ENCODE measurements around the gene ZNF107.
A peak's percentile ranks its signal among the peaks of the same experiment; 100 is the strongest.

Gene ZNF107

DNA sequence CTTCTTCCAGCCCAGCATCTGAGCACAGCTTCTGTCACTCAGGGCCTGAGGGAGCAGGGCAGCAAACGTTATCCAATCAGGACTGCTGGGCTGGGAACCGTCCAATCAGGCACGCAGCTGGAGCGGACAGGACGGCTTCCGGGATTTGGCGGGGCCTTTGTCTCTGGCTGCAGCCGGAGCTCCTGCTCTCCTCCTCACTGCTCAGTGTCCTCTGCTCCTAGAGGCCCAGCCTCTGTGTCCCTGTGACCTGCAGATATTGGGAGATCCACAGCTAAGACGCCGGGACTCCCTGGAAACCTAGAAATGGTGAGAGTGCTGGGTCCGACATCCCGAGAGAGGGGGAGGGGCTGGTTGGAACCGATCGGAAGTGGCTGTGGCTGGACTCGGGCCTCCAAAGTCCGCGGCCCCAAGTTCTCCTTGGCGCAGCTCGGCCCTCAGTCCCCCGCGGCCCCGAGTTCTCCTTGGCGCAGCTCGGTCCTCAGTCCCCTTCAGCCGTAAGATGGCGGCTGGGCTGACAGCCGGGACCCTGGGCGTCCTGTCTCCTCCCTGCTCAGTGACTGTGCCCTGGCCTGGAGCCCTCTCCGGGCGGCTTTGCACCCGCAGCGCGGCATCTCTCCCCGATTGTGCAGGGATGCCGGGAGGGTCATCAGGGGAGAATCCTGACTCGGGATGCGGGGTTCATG is at the start of gene ZNF107:
Gene ZNF107, plus strand, starts transcription at position 154 of the 683 bp plus-strand sequence. Its CDS starts 150 bp downstream, at position 304.
- peak; percentile 89 for DNase-seq

DNA sequence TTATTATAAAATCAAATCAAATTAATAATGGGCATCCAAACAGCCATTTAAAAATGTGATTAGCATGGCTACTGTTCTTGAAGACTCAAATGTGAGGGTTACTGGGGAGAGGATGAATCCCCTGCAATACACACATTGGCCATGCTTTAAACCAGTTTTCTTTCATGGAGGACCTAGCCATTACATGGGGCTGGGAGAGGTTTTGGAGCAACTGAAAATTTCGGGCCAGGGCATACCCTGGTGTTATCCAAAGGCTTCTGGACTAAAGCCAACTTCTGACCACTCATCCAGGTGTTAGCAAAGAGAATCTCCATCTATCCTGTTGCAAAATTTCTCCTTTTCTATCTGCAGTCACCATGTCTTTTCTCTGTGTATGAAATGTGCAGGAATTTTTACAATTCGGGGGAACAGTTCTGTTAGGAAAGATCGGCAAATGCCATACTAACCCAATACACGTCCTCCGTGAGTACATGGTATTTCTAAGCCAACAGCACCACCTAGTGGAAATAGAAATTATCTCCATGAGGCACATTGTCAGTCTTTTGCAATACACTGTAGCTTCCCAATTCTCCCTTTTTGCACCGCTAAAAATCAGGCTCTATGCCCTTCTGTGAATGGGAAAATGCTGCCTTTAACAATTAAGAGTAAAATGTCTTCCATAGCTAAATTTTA is 47.0 kb upstream of the ZNF107 start:
- DNase-seq, result no peak

DNA sequence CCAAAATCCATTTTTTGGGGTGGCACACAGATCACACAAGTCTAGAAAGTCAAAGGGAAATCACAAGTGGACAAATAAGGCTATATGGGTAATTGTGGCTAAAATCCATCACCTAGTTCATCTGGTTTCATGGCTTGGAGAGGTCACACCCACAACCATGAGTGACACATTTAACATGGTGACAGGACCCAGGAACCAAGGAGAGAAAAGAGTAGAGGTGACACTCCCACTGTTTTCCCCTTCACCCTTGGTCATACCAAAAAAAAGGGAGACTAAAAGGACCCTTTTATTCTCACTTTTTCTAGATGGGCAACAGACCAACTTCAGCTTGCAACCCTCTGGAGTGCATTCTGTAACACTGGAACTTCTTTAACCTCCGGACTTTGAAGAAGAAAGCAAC is 46.2 kb upstream of the ZNF107 start:
- no peak for DNase-seq

DNA sequence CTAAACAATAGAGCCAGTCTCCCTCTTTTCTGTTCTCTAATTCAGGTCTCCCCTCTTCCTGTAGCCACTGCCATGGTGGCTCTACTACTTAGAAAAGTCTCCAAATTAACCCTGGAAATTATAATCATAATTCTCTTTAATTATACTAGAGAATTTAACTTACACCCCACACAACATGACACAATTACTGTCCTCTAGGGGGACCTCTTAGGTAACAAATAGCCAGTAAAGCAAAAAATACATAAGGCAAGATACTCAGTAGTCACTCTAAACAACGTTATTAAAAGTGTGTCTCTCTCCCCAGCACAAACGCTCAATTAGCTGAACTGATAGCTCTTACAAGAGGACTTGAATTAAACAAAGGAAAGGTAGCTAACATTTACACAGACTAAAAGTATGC is 44.3 kb upstream of the ZNF107 start:
- DNase-seq, result no peak

DNA sequence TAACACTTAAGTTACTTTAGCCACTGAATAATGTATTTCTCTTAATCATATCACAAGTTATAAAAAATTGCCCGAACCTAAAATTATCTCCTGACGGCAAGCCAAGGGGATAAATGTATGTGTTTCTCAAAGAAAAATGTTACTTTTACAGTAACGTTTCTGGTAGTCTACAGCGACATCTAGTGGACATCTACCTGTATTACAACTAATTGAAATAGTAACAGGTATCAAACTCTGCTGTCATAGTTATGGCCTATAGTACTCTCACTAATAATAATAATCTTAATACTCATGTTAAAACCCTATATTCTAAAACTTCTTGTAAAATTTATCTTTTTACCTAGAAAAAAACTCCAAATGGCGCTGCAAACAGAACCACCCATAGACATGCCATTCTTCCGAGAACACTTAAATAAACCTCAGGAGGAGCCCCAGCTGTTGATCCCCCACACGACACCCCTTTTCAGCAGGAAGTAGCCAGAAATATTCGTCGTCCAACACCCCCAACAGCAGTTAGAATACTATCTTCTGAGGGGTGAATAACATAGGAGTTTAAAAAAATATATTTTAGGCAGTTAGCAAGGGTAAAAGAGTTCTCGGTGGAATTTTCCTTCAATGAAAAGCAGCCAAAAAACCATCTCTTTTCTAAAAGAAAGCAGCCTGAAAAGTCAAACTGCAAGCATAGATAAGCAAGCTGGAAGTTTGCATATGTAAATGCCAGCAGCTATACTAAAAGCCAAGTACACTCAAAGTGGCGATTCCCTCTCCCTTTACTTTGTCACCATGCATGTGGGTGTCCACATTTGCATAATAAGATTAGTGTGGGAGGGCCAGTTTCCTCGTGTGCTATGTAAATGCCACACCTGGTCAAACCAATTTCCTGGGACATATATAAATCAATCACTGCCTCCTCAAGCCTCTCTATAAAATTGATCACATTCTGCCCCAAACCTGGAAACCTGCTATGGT is 40.5 kb upstream of the ZNF107 start:
- no peak for DNase-seq

DNA sequence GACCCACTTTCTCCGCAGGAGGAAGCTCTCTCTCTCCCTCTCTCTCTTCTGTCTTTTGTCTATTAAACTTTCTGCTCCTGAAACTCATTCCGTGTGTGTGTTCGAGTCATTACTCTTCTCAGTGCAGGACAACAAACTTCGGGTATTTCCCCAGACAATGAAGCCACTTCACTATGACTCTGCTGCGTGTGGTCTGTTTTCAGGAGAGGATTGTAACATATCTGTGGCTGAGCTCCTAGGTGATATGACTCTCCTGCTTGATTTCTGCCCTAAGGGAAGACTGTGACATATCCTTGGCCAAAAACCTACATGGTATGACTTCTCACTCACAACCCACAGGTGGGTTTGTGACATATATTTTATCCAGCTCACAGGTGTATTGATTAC is 39.9 kb upstream of the ZNF107 start:
- DNase-seq, result no peak

DNA sequence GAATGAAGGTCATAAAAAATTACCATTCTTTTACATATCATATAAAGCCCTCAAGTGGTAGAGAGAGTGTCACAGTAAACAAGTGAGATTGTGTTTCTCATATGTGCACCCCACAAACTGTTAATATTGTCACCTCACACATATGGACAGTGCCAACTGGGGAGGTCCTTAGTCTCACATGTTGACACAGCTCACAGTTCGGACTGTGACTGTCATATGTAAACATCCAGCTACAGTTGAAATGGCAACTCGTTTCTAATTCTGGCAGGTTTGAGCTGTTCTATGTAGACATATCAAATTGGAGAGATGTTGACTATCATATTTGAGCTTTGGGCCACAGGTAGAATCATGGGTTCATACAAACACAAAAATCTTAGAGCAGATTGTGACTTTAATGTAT is 39.4 kb upstream of the ZNF107 start:
- DNase-seq, result no peak

DNA sequence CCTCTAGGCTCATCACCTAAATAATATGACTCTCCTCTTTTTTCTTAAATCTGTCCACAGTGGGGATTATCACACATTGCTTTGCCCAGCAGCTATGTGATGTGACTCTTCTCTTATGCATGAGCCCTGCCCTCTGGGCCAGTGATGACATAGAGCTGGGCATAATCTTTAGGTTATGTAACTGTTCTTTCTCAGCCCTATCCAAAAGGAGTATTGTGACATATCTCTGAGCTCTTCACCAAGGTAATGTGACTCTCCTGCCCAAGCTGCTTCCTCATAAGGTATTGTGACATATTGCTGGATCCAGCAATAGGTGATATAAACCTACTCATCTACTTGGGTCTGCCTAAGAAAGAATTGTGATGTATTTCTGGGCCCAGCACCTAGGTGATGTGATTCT is 37.7 kb upstream of the ZNF107 start:
- DNase-seq, result no peak

DNA sequence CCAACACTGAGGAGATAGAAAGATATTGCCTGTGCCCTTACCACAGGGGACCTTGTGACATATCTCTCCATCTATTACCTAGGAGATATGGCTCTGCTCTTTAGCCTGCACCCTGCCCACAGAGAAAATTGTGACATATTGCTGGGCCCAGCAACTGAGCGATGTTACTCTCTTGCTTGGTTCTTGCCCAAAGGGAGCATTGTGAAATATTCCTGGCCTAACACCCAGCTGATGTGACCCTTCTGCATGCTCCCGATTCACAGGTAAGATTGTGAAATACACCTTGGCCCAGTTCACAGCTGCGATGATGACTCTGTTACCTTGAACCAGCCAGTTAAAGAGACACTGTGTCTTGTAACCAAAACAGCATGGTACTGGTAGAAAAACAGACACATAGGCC is 37.2 kb upstream of the ZNF107 start:
- no peak for DNase-seq

DNA sequence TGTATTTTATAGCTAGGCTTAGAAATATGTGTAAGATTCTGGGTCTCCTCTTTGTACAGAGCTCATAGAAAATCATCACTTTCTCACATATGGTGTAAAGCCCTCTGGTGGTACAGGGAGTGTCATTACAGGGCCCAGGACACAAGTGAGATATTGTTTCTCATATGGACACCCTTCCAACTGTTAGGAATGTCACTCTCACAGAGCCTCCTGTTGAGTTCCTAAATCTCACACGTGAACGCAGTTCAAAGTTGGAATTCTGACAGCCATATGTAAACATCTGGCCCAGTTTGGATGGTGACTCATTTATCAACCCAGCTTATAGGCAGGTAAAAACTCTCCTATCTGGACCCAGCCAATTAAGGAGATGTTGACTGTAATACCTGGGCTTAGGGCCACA is 35.4 kb upstream of the ZNF107 start:
- no peak for DNase-seq

DNA sequence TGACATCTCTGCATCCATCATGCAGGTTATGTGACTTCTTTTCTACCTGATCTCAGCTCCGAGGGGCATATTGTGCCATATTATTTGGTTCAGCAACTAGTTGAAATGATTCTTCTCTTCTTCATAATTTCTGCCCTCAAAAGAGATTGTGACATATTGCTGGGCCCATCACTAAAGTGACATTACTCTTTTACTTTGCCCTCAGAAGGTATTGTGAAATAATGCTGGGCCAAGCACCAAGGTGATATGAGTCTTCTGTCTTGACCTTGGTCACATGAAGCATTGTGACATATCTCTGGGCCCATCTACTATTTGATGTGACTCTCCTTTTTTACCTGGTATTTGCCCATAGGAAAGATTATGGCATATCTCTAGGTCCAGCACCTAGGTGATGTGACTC is 33.9 kb upstream of the ZNF107 start:
- DNase-seq, result no peak

DNA sequence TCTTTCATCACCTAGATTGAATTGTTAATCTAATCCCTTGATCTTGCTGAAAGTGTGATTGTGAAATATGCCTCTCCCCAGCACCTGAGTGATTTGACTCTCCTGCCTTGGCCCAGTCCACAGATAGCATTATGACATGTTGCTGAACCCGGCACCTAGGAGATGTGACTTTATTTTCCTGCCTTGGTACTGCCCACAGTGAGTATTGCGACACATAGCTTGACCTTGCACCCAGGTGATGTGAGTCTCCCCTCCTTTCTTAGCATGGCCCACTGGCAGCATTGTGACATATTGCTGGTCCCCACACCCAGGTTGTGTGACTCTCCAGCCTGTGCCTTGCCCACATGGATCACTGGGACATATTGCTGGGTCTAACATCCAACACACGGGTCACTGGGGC is 32.5 kb upstream of the ZNF107 start:
- no peak for DNase-seq

DNA sequence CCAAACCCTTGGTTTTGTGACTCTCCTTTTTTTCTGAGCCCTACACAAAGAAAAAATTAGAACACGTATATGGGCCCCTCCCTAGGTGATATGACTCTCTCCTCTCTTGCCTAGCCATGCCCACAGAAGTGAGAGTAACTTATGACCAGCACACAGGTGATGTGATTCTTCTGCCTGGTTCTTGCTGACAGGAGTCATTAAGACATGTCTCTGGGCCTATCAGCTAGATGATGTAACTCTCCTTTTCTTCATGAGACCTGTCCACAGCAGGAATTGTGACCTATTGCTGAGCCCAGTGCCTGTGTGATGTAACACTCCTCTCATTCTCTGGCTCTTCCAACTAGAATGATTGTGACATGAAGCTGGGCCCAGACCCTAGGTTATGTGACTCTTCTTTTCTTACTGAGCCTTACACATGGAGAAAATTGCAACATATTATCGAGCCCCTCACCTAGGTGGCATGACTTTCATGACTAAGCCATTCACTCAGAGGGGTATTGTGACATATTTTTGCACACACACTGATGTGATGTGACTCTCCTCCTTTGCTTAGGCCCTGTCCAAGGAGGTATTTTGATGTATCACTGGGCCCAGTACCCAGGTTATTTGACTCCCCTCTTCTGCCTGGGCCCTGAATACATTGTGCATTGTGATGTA is 31.4 kb upstream of the ZNF107 start:
- no peak for DNase-seq

DNA sequence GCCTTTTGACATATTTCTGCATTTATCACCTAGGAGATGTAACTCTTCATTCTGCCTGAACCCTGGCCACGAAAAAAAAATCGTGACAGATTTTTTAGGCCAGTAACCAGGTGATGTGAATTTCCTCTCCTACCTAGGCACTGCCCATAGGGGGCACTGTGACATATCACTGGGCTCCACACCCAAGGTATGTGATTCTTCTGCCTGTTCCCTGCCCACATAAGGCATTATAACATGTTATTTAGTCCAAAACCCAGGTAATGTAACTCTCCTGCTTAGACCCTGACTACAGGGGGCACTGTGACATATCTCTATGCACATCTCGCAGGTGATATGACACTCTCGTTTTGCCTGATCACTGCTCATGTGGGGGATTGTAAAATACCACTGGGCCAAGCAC is 29.5 kb upstream of the ZNF107 start:
- no peak for DNase-seq

DNA sequence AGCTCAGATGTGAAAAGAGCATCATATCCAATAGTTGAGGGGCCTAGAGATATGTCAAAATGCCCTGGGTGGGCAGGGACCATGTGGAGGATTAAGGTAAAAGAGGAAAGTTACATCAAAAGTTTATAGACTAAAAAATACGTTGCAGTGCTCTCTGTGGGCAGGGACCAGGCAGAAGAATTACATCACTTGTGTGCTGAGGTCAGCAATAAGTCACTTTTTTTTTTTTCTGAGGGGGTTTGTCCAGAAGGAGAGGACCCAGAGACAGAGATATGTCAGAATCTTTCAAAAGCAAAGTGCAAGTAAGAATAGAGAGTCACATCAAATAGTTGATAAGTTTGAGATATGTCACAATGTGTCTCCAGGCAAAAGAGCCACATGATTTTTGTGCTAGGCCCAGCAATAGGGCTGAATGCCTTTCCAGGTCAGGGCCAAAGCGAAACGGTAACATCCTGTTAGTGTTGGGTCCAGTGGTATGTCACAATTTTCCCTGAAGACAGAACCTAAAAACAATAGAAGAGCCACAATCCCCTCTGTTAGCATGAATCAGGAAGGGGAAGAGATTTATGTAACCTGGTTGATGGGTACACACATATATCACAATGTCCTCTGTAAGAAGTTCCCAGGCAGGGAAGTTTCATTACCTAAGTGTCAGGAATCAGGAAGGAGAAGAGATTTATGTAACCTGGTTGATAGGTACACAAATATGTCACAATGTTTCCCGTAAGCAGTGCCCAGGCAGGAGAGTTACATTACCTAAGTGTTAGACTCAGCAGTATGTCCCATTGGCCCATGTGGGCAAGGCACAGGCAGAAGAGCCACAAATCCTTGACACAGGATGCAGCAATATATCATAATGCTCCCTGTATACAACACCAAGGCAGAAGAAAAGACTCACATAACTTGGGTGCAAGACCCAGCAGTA is 28.1 kb upstream of the ZNF107 start:
- DNase-seq, result no peak

DNA sequence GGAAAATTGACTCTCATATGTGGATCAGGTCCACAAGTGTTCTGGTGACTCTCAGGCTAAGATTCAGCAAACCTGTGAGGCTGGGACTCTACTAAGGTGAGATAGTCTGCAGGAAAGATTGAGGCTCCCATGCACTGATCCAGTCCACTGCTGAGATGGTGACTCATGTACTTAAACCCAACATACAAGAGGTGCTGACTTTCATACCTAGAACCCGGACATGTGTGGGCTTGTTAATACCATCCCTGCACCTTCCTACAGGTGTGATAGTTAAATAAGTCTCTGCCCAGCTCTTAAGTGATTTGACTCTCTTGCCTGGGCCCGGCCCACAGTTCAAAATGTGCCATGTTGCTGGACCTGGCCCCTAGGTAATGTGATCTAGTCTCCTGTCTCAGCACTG is 27.1 kb upstream of the ZNF107 start:
- DNase-seq, result no peak

DNA sequence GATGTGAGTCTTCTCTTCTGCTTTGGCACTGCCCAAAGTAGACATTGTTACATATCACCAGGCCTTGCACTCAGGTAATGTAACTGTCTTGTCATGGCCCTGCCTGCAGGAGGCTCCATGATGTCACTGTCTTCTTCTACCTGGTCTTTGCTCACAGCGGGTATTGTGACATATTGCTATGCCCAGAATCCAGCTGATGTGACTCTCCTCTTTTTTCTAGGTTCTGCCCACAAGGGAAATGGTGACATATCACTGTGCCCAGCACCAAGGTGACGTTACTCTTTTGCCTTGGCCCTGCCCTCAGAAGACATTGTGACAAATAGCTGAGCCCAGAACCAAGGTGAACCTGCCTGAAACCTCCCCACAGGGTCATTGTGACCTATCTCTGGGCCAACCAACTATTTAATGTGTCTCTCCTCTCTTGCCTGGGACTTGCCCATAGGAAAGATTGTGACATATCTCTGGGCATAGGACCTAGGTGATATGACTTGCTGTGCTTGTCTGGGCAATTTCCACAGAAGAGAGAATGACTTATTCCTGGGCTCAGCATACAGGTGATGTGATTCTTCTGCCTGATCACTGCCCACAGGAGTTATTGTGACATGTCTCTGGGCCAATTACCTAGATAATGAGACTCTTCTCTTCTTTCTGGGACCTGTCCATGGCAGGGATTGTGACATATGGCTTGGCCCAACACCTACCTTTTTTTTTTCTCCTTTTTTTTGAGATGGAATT is 26.5 kb upstream of the ZNF107 start:
- no peak for DNase-seq

DNA sequence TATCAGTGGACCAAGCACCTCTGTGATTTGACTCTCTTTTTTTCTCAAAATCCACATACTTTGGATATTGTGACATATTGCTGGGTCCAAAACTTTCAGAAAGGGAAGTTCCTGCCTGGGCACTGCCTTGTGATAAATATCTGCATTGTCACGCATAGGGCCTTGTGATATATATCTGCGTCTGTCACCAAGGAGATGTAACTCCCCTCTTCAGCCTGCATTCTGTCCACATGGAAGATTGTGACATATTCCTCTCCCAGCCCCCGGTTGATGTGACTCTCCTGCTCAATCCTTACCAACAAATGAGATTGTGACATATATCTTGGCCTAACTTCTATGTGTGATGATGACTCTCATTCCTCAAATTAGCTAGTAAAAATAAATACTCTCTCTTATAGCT is 25.4 kb upstream of the ZNF107 start:
- DNase-seq, result no peak

DNA sequence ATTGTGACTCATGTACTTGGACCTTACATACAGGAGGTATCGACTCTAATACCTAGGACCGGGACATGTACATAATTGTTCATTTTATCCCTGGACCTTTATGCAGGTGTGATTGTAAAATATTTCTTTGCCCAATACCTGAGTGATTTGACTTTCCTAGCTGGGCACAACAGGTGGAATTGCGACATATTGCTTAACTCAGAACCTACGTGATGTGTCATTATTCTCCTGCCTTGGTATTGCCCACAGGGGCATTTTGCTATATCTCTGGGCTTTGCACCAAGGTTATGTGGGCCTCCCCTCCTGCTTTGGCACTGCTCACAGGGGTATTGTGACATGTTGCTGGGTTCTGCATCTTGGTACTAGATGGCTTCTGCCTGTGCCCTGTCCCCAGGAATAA is 23.9 kb upstream of the ZNF107 start:
- DNase-seq, result no peak

DNA sequence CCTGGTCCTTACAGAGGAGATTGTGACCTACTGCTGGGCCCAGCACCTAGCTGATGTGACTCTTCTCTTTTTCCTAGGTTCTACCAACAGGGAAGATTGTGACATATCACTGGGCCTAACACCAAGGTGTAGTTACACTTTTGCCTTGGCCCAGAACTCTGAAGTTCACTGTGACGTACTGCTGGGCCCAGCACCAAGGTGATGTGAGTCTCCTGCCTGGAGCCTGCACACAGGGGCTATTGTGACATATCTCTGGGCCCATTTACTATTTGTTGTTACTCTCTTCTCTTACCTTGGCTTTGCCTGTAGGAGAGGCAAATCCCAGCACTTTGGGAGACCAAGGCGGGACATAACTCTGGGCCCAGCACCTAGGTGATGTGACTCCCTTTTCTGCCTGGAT is 23.1 kb upstream of the ZNF107 start:
- no peak for DNase-seq

DNA sequence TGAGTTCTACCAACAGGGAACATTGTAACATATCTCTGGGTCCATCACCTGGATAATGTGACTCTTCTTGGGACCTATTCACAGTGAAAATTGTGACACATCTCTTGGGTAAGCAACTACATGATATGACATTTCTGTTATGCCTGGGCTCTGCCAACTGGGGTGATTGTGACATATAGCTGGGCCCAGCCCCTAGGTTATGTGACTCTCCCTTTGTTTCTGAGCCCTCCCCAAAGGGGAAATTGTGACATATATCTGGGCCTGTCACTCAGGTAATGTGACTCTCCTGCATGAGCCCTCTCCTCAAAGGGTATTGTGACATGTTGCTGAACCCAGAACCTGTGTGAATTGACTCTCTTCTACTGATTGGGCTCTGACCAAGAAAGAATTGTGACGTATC is 22.4 kb upstream of the ZNF107 start:
- no peak for DNase-seq
